ENCODE measurements around the gene RCAN1. TPM values are rescaled to one million over a fixed set of nuclear protein-coding genes. Genes with fewer than 3 reads are reported as not detected.

RCAN1 gene
- total and polyA plus RNA-seq, 2 of the 4 experiments (the other 2 are of a cell fraction), result 53.5 to 175 TPM

DNA sequence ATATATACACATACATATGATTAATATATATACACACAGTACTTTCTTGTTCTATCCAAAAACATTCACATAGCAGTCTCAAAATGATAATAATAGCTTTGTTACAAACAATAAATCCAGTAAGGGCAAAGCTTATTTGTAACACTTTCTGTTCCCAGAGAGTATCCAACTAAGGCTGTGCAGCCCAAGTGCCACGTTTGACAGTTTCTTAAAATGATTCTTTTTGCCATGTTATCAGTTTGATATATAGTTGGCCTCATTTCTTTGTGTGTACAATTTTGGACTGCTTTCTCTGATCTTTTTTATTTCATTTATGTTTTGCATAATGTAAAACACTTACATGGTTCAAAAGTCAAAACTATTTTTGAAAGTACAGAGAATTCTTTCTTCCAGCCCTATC, 114.7 kb downstream of the RCAN1 start:
- Histone ChIP-seq H2BK20ac (ENCODE audit: low read depth, low read length) (no peak overlapping the region), H3K9me3 (ENCODE audit: control insufficient read depth, insufficient read depth, low read length) (peaks cover 8% of the 10 kb centered on the region), H3K4me3 (ENCODE audit: insufficient read depth, low read depth, low read length) (no peak overlapping the region), H3K9me1 (ENCODE audit: insufficient read depth, low read length) (no peaks in the 10 kb centered on the region), H3K4me2 (ENCODE audit: low read depth, low read length) (no peak overlapping the region), H3K27me3 (ENCODE audit: control insufficient read depth, insufficient read depth, low read length) (peaks cover 9% of the 10 kb centered on the region), H3K36me3 (ENCODE audit: control insufficient read depth, insufficient read depth, low read length) (no peaks in the 10 kb centered on the region), H2BK15ac (ENCODE audit: low read depth, low read length) (no peak overlapping the region), H3K79me1 (ENCODE audit: low read depth in 1 of 2, low read length in 2 of 2) (no peaks in the 10 kb centered on the region), H4K91ac (ENCODE audit: insufficient read depth, low read depth, low read length) (no peak overlapping the region), H3K14ac (replicated peaks; ENCODE audit: low read depth, low read length) (no peak overlapping the region), H3K9ac (ENCODE audit: low read depth, low read length) (no peak overlapping the region), H2AK5ac (ENCODE audit: low read depth, low read length) (no peak overlapping the region), H3K4me1 (ENCODE audit: control insufficient read depth, insufficient read depth, low read length) (no peaks in the 10 kb centered on the region), H3K56ac (ENCODE audit: extremely low read depth, insufficient read depth, low read length) (no peak overlapping the region), H2AFZ (replicated peaks; ENCODE audit: low read length, poor library complexity) (no peak overlapping the region), H2BK5ac (ENCODE audit: low read depth, low read length, poor library complexity, severe bottlenecking) (no peak overlapping the region), H3K27ac (ENCODE audit: insufficient read depth, low read length) (no peak overlapping the region), H4K20me1 (ENCODE audit: insufficient read depth, low read length) (no peaks in the 10 kb centered on the region), H3K18ac (ENCODE audit: low read depth, low read length) (no peak overlapping the region), H3K4ac (ENCODE audit: low read depth, low read length) (no peak overlapping the region), H3K23ac (ENCODE audit: low read depth, low read length) (no peak overlapping the region), H4K8ac (ENCODE audit: low read depth in 2 of 2, low read length in 2 of 2) (no peak overlapping the region), H2BK120ac (ENCODE audit: low read depth, low read length) (no peak overlapping the region), H4K5ac (ENCODE audit: low read depth, low read length) (no peak overlapping the region), H2AK9ac (replicated peaks; ENCODE audit: low read depth, low read length, poor library complexity) (no peak overlapping the region)
- intact Hi-C loops (cut with micrococcal nuclease), result no loop called here
- dilution Hi-C loops (cut with HindIII; ENCODE audit: low sequenced_read_pairs, unreplicated experiment), result no loop called here
- BruUV-seq (replicated peaks), result no TSS peak
- ChIA-PET POLR2A (ENCODE audit: unreplicated experiment) (no interaction called here), CTCF (no interaction called here)
- no CpG with 5 or more reads among the region's 1 CpG for WGBS, 2 experiments (ENCODE audit: extremely low coverage in 2 of 2, insufficient read length in 1 of 2)
- TF ChIP-seq MAFK (IDR thresholded peaks at IDR 0.05; ENCODE audit: low read depth, low read length) (no peak), NFE2L2 (IDR thresholded peaks at IDR 0.05; ENCODE audit: low read depth, low read length) (no peak), SMC3 (IDR thresholded peaks at IDR 0.05; ENCODE audit: low read depth, low read length) (no peak), POLR2A (IDR thresholded peaks at IDR 0.05; ENCODE audit: low read depth, low read length) (no peak), MXI1 (IDR thresholded peaks at IDR 0.05; ENCODE audit: borderline replicate concordance, low read depth, low read length) (no peak), CHD1 (IDR thresholded peaks at IDR 0.05; ENCODE audit: low read depth, low read length) (no peak), RFX5 (IDR thresholded peaks at IDR 0.05; ENCODE audit: low read depth, low read length) (no peak), RCOR1 (IDR thresholded peaks at IDR 0.05; ENCODE audit: insufficient replicate concordance, low read length) (no peak), USF2 (IDR thresholded peaks at IDR 0.05; ENCODE audit: low read depth, low read length) (no peak)
- TF ChIP-seq, protein P1, sequence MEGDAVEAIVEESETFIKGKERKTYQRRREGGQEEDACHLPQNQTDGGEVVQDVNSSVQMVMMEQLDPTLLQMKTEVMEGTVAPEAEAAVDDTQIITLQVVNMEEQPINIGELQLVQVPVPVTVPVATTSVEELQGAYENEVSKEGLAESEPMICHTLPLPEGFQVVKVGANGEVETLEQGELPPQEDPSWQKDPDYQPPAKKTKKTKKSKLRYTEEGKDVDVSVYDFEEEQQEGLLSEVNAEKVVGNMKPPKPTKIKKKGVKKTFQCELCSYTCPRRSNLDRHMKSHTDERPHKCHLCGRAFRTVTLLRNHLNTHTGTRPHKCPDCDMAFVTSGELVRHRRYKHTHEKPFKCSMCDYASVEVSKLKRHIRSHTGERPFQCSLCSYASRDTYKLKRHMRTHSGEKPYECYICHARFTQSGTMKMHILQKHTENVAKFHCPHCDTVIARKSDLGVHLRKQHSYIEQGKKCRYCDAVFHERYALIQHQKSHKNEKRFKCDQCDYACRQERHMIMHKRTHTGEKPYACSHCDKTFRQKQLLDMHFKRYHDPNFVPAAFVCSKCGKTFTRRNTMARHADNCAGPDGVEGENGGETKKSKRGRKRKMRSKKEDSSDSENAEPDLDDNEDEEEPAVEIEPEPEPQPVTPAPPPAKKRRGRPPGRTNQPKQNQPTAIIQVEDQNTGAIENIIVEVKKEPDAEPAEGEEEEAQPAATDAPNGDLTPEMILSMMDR (conservative IDR thresholded peaks at IDR 0.05; ENCODE audit: low read depth, low read length), result no peak
- DNase-seq (no peak), ATAC-seq (ENCODE audit: low read depth) (no peak)
- in situ Hi-C loops (cut with MboI; ENCODE audit: low sequenced_read_pairs), result no loop called here

Measured in IMR-90 (cell line).